Measurements from ENCODE around the gene DMBX1. TPM values are rescaled to one million over a fixed set of nuclear protein-coding genes. Genes with fewer than 3 reads are reported as not detected.

DMBX1 gene
- total RNA-seq, 1 experiment from 2014 or later, result 2.3 TPM

DNA sequence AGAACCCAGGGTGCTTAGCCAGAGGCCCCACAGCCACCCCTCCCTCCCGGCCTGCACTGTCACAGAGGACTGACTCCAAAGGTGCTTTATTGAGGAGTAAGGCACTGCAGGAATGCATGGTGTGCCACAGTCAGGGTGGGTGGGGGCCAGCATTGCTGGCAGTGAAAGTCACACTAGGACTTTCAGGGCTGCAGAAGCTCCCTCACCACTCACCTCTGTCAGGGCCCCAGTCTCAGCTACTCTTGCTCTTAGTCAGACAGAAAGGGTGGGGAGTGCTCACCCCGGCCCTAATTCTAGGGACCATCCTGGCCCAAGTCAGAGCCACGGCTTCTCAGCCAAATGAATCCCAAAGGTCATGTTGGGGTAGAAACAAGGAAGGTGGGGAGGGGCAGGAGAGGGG is 42.5 kb downstream of the DMBX1 start:
- Histone ChIP-seq H3K79me2 (ENCODE audit: insufficient read depth, low read length) (no peaks in the 10 kb centered on the region), H3K9ac (ENCODE audit: extremely low read depth, insufficient read length, low read length) (no peak overlapping the region), H4K20me1 (ENCODE audit: control insufficient read depth, insufficient read depth, insufficient read length) (no peaks in the 10 kb centered on the region), H3K4me1 (ENCODE audit: insufficient read depth, low read length) (peaks cover 3% of the 10 kb centered on the region; the same call in 1 of the 2 replicates), H2BK20ac (ENCODE audit: low read depth, low read length, poor library complexity, severe bottlenecking) (no peak overlapping the region), H2AK5ac (ENCODE audit: insufficient read length, low read length) (no peak overlapping the region), H3K27ac (ENCODE audit: insufficient read length, low read depth, low read length) (no peak overlapping the region), H3T11ph (ENCODE audit: low read length) (no peak overlapping the region), H3K23ac (ENCODE audit: insufficient read length, low read depth, low read length) (no peak overlapping the region), H3K18ac (ENCODE audit: insufficient read length, low read depth, low read length) (no peak overlapping the region), H3K27me3 (ENCODE audit: insufficient read depth, low read length) (peaks cover 35% of the 10 kb centered on the region), H3K4me2 (ENCODE audit: insufficient read depth, insufficient read length, low read length) (no peak overlapping the region), H4K91ac (ENCODE audit: insufficient read length, low read depth, low read length) (no peak overlapping the region), H2AFZ (ENCODE audit: low read length) (no peak overlapping the region), H2BK5ac (ENCODE audit: insufficient read length, low read length) (no peak overlapping the region), H3K14ac (ENCODE audit: insufficient read depth, low read length) (no peak overlapping the region), H4K5ac (ENCODE audit: insufficient read length, low read depth, low read length) (no peak overlapping the region), H2BK15ac (ENCODE audit: low read depth, low read length) (no peak overlapping the region), H3K79me1 (ENCODE audit: insufficient read depth, low read depth, low read length, poor library complexity, severe bottlenecking) (no peaks in the 10 kb centered on the region), H3K56ac (ENCODE audit: insufficient read length, low read depth, low read length) (no peak overlapping the region), H2BK12ac (ENCODE audit: insufficient read length, low read depth, low read length) (no peak overlapping the region), H3K23me2 (ENCODE audit: insufficient read length, low read depth, low read length, poor library complexity, severe bottlenecking) (peaks cover 3% of the 10 kb centered on the region), H2BK120ac (ENCODE audit: low read depth, low read length, poor library complexity, severe bottlenecking) (no peak overlapping the region), H4K8ac (replicated peaks; ENCODE audit: insufficient read length, low read depth, low read length) (no peak overlapping the region), H3K4ac (ENCODE audit: low read depth, low read length) (no peak overlapping the region), H3K9me3 (ENCODE audit: control insufficient read depth, low read depth, low read length) (no peaks in the 10 kb centered on the region)
- Mint-ChIP-seq H3K4me3 (no peak overlapping the region; a peak in 1 of 5 replicates), H3K9me3 (peaks cover 0 to 2% of the 10 kb centered on the region in 2 experiments; a peak in 2 of 5 replicates), H3K27ac (no peak overlapping the region), H3K36me3 (ENCODE audit: insufficient read depth in 1 of 3, low read depth in 3 of 3) (no peaks in the 10 kb centered on the region), H3K27me3 (ENCODE audit: low read depth) (peaks cover 94% of the 10 kb centered on the region), H3K4me1 (peaks cover 26 to 32% of the 10 kb centered on the region in 2 experiments)
- no peak for DNase-seq
- WGBS (ENCODE audit: extremely low coverage, insufficient read length, low lambda C conversion rate), result no CpG with 5 or more reads among the region's 3 CpGs
- TF ChIP-seq, protein P1, sequence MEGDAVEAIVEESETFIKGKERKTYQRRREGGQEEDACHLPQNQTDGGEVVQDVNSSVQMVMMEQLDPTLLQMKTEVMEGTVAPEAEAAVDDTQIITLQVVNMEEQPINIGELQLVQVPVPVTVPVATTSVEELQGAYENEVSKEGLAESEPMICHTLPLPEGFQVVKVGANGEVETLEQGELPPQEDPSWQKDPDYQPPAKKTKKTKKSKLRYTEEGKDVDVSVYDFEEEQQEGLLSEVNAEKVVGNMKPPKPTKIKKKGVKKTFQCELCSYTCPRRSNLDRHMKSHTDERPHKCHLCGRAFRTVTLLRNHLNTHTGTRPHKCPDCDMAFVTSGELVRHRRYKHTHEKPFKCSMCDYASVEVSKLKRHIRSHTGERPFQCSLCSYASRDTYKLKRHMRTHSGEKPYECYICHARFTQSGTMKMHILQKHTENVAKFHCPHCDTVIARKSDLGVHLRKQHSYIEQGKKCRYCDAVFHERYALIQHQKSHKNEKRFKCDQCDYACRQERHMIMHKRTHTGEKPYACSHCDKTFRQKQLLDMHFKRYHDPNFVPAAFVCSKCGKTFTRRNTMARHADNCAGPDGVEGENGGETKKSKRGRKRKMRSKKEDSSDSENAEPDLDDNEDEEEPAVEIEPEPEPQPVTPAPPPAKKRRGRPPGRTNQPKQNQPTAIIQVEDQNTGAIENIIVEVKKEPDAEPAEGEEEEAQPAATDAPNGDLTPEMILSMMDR (conservative IDR thresholded peaks at IDR 0.05), result no peak
